GM04503 (cell line): Measurements from ENCODE around the gene TOX3.

ENCODE experiments used
- DNase-seq: peaks from one replicate; pipeline ENCODE4 v3.0.0-alpha.2; 2012; ENCODE audit warnings: low read depth

Gene TOX3

GRCh38 chr16:52492789-52493357 lies 54.1 kb downstream of the TOX3 start:
- no peak for DNase-seq

DNA sequence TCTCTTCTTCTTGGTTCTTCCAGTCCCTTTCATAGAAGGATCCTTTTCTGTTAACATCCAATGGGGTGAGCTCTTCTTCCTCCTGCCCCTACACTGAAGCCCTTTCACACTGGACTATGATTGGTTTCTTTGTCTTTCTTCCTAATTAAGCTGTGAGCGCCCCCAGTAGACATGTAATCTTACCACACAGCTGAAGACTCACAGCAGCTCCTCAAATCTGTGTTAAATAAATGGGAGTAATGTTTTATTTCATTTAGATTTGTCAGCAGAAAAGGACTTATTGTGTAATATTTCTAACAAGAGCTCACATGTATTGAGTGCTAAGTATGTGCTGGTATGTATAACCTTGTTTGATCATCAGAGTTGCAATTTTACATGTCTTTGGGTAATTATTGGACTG lies 55.7 kb downstream of the TOX3 start:
- no peak for DNase-seq

GRCh38 chr16:52489894-52490293 lies 57.0 kb downstream of the TOX3 start:
- no peak for DNase-seq

DNA sequence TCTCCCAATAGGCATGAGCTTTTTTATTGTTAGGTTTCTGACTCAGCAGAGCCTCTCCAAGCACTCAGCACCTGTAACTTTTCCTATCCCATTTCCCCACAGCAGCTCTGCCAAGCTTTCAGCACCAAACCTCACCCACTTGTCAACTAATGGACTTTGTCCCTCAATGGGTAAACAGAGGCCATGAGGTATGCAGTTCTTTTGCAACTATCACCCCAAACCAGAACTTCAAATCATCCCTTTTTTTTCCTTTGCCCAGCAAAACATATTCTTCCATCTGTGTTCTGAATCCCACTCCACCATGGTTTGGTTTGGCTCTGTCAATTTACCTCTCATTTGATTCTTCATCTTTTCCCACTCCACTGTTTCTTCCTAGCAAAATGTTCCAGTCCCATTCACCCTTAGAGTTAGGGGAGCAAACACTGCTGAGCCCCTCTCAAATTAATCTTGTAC lies 58.1 kb downstream of the TOX3 start:
- DNase-seq, result no peak

DNA sequence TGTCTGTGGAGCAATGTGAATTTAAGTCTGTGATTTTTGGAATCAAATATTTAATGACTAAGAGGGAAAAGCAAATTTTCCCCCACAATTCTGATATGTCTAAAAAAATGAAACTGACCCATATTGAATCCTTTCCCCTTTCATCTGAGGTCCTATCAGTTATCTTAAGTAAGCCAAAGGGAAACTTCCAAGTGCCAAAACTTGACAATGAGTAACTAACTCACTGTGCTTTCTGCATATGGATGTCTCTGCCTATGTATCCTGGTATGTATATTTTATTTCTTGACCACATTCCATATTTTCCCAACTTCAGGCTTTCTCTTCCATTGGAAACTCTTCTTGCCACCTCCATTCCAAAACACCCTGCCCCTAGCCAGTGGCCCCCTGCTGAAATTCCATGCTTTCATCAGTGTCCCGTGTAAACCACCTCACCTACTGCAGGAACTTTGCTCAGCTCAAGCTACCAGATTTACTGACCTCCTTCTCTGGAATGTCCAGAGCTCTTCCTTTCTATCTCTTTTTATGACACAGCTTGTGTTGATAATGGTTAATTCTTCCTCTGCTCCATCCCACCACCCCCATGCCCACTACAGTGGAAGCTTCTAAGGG lies 59.0 kb downstream of the TOX3 start:
- no peak for DNase-seq

DNA sequence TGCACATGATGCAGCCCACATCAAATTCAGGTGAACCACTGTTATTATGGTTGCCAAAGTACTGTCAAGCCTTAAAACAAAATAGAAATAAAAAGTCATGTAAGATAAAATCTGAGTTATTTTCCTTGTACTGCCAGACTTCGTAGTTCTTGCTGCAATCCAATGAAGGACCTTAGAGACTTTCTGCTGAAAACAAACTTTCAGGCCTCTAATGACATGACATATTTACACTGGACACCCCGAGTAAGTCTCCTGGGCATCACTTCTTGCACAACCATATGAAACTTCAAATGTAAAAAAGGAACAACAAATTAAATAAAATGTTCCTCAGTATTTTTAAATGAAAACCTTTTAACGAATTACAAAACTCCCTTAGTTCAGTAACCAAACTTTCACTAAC lies 66.7 kb downstream of the TOX3 start:
- no peak for DNase-seq

- no peak for DNase-seq
These were observed 70.8 kb downstream of the TOX3 start for GRCh38 chr16:52476111-52476510.

- DNase-seq, result no peak
These were observed 72.3 kb downstream of the TOX3 start for GRCh38 chr16:52474679-52475078.

DNA sequence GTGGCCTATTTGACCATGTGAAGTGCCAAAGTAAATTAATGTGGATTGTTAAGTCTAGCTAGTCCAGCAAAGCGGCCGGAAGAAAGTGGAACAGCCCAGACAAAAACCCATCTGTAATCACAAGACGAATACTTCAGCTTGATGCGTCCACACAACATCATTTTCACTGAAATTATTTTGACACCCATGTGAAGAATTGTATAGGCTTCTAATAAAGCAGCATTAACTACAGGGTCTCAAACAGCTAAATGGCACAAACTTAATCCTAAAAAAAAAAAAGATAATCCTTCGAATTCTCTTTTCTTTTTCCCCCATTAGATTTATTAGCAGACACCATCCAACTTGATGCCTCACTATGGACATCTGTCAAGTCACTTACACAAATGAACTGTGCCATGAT lies 73.8 kb downstream of the TOX3 start:
- DNase-seq, result no peak

DNA sequence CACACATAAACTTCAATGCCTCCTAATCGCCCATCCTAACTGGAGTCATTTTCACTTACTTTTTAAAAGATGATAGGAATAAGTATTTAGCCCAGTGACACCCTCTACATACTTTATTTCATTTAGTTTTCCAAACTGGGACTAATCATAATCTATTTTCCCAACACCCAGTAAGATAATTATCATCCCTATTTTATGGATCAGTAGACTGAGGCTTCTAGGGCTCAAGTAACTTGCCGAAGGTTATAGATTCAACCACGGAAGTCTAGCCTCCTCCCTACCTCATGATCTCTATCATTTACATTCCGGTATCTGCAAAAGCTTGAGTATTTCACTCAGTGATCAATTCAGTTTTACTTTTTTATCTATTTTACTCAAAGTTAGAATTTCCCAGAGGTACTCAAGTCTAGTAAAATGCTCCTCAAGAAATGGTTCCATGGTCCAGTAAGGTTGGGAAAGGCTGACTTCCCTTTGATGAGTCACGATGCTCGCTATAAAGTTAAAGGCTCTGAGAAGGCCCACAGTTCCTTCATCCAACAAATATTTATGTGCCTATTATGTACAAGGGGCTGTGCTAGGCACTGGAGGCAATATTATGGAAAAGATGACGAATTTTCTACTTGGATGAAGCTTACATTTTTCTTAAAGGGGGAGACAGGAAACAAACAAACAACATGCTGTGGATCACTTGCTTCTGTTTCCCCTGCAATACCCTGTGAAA lies 75.1 kb downstream of the TOX3 start:
- DNase-seq, result no peak

DNA sequence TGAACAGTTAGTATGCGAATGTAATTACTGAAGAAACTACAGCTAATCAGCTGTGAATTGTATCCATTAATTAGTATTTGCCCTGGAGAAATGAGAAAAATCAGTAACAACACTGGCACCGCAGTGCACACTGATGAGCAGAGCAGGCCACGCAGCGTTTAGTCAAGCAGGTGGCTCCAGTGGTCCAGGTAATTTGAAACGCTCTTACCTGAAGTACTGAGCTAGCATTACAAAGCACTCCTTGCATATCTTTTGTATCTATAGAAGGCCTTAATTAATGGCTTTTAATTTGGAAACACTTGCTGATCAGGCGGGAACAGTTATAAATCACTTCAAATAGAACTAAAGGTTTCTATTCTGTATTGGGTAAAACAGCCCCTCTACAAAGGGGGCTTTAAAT lies 76.4 kb downstream of the TOX3 start:
- DNase-seq, result no peak

DNA sequence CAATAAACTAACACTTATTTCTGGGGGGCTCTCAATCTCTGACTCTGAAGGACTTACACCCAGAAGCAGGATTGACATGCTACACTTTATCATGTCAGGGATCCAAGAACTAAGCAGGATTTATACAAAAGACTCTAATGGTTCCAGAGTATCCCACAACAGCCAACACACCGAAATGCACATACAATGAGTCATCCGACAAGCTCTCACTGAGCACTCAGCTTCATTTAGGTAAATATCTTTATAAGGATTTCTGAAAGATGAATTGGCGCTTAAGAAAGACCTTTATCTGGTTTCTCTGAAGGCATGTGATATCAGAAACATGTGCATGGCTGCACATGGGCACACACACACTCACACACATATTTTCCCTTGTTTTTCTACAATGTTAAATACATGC lies 77.2 kb downstream of the TOX3 start:
- no peak for DNase-seq

DNA sequence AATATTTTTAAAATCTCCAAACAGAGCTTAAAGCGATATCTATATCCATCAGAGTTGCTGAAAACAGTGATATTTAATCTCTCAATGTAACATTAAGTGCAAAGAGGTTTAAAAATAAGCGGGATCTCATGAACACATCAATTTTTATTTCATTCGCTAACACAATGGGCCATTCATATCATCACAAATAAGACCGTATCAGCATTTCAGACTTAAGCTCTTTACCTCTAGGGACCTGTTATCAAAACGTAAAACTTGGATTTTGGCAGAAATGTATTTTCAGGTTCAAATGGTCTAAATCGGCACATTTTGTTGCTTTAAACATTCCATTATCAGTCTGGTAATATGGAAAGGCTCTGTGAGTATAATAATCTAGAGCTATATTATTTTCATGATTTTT lies 77.9 kb downstream of the TOX3 start:
- DNase-seq, result no peak

DNA sequence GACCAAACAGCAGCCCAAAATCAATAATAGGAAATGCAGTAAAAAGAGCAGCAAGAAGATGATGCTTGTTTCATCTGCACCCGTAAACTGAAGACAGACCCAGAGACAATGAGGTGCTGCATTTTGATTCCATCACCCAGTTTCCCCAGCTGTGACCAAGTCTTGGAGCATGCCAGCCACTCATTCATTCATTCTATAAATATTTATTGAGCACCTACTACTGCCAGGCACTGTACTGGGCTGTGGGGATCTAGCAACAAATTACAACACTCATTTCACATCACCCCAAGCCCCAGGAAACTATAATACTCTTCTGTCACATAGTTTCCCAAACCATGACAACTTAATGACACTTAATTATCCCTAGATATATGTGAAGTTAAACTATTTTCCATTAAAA lies 79.2 kb downstream of the TOX3 start:
- no peak for DNase-seq

- no peak for DNase-seq
These were observed 79.9 kb downstream of the TOX3 start for GRCh38 chr16:52466994-52467393.

DNA sequence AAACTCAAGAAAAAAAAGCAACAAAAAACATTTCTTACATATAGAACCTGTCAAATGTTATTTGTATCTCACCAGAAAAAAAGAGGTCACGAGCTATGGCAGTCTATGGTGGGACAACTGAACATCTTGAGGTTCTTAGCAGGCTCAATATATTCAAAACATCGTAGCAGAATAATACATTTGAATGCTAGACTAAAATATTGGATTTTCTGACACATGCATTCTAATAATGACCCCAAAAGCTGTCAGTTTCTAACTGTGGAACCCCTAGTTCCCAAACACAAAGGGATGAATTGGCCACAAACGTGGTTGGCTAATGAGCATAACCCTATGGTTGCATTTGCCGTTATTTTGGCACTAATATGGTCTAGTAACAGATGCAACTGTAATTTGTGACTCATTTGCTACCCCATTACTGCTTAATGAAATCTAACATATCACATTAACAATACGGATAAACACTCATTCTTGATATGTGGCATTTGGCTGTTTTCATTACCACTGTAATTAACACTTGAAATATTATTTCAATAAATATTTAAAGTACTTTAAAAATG lies 81.2 kb downstream of the TOX3 start:
- DNase-seq, result no peak

- DNase-seq, result no peak
These were observed 83.0 kb downstream of the TOX3 start for GRCh38 chr16:52463904-52464303.

GRCh38 chr16:52462816-52463215 lies 84.1 kb downstream of the TOX3 start:
- no peak for DNase-seq

DNA sequence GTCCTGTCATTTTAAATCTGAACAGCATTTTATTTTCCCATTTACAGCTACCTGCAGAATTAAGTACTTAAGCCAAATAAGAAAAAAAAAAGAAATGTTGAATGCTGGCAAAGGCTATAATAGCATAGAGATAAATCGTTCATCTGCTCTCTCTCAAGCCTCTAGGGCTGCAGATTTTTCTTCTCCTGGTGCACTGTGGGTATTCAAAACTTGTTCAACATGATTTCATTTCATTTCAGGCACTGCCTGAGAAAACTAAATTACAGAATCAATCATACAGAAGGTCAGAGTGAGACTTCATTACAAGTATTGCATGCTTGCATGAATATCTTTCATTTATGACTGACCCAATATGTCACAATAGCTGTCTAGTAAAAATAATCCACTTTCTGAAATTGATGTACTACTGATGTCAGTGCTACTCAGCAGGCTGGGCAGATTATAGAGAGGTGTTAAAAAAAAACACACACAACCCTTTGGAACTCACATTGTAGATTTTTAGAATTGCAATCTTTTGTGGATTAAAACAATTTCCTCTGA lies 86.2 kb downstream of the TOX3 start:
- no peak for DNase-seq

DNA sequence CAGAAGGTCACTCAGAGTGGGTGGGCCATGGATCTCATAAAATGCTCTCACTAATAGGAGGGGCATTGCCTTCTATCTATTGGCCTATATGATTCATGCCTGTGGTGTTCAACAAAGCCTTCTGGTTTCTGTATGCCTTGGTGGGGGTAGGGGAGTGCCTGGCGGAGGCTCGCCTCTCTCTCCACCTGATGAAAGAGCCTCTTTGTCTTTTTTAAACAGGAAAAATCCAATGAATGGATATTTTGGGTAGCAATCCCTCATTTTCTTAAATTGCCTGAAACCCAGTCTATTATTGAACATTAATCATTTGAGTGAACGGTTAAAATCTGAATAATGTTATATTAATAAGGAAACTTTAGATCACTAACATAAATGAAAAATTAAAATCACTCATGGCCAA lies 90.6 kb downstream of the TOX3 start:
- DNase-seq, result no peak

DNA sequence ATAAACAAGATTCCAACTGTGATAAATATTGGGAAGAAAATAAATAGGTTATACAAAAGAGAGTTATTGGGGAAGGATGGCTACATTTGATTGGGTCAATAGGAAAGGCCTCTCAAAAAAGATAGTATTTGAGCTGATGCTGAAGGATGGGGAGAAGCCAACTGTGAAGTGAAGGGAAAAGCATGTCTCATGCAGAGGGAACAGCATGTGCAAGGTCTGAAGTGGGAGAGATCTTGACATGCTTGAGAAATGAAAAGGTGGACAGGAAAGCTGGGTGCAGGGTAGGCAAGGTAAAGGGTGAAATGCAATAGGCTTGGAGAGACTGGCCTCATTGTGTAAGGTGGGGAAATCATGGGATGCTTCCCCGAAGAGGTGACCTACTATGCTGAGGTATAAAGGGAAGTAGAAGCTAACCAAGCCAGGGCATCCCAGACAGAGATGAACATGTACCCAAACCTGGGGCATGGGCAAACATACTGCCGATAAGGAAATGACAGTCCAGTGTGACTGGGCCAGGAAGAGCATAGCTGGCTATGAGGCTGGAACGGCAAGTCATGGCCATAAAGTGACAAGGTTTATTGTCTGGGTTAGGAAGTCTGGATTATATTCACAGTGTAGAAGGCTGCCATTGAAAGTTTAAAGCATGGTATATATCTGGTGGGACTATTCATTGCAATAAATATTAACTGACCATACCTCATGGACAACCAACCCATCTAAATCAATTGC lies 91.2 kb downstream of the TOX3 start:
- no peak for DNase-seq

DNA sequence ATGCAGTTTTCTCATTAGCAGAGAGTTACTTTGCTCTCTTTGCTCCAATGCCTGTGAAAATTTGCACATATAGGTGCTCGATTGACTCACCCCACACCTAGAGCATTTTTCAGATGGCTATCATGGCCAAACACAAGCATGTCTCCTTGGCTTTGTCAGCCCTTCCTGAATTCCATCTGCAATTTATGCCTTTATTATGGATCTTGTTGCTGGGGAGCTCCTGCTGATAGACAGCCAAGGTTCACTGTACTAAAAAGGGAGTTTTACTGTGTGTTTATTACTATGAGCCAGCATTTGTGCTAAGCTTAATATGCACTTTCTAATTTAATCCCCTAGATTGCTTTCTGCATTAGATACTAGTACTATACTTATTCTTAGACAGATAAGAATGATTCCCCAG lies 93.3 kb downstream of the TOX3 start:
- no peak for DNase-seq
